CD4-positive, alpha-beta T cell treated with Interleukin-10 for 1 hour (primary cell): Measurements from ENCODE around the gene OR51B6.
"Not testable (repeated sequence)": the region's sequence is repeated elsewhere in the genome, so short reads cannot be mapped to it uniquely, and the experiment has no call there.

Experiments used
- DNase-seq: peaks from one replicate; pipeline ENCODE4 v3.0.0-alpha.2; 2020

The OR51B6 gene

GRCh38 chr11:5366365-5366764 lies 15.1 kb downstream of the OR51B6 start:
- DNase-seq = not testable (repeated sequence)

DNA sequence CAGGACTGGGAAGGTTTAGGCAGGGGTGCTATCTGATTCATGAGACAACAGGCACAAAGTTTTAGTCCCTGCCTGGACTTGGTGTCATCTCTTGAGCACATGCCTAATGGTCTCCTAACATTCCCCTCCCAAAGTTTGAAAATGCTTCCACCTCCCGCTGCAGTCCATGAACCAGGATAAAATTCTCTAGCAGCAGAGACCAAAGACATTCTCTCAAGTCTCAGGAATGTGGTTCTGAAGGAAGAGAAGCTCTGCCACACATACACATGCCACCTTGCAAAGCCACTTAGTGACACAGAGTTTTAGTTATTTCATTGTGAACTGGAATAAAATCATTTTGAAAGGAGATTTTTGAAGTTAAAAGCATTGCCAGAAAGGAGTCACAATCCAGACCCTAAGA lies 15.5 kb downstream of the OR51B6 start:
- DNase-seq = no peak

- DNase-seq = no peak
These were observed 16.3 kb downstream of the OR51B6 start for GRCh38 chr11:5367448-5368074.

DNA sequence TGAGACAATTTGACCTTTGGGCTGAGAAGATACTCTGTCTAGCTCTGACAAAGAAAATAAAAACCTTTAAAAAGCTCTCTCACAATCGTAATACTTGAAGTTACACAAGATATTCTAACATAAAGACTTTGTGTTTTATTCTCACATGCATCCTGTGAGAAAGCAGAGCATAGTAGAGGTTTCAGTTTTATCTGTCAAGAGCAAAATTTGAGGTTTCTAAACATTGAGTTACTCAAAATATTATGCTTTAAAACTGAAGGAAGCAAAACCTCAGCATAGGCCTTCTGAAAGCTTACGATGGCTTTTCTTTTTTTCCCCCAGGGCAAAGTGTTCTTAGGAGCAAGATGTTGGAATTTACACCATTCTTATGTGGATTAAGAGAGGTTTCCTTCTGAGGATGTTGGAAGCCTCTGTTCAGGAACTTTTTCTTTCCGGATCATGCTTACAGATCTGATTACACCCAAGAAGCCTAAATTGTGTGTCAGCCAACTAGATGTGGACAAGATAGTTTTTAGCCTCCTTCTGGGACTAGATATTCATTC lies 17.3 kb downstream of the OR51B6 start:
- no peak for DNase-seq

DNA sequence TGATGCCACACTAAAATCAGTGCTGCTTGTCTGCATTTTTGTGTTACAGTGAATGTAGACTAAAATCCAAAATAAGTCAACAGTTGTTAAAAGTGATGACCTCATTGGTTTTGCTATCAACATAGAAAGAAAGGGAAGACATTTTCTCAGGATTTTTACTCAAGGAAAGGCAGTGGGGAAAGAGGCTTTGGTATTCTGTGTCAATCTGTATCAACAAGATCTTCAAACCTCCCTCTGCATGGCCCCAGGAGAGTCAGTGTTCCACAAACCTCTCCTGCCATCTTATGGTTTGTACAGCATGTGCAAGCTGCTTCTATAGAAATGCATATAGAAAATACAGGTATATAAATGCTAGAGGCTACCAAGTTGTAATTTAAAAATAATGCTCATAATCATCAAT lies 18.5 kb downstream of the OR51B6 start:
- DNase-seq = no peak

DNA sequence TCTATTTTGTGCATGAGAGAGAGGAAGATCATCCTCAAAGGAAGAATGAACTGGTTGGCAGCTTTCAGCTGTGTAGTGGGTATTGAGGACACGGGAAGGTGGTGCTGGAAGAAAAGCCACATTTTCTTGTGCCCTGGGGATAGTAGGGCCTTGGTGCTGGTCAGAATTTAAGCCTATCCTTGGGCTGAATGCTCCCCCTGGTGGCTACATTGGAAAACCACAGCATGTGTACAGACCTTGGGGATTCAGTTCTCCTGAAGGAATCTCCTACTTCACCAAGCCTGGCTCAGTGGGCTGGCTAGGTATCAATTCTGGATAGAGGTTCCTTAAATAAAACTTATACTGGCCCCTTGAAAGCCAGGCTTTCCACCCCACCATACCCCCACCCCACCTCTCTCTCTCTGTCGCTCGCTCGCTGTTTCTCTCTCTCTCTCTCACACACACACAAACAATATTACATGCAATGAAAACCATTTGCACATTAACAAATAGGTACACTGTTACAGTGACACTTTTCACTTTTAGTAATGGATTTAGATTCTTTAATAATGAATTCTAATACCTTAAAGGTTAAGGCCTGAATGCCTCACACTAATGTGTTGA lies 29.5 kb downstream of the OR51B6 start:
- peak; percentile 21 for DNase-seq

GRCh38 chr11:5383576-5383975 lies 32.3 kb downstream of the OR51B6 start, which contains the start of gene OR51M1:
Gene OR51M1, plus strand, starts transcription at chr11:5383812. Its CDS starts 5,587 bp downstream, at chr11:5389399.
- no peak for DNase-seq

DNA sequence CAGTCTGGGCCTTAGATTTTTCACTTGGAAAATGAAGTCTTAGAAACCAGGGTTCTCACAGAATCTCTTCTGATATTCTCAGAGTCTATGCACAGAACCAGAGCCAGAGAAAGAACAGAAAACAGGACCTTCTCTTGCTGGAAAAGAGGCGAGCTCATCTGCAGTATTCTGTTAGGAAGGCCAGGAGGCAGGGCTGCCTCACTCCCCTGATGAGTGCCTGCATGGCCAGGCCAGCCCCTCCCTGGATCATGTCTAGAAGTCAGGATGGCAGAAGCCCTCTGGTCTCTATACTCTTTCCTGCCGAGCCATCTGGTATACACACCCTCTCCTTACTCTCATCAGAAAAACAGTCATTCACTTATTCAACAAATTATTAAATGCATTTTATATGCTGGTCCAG lies 33.0 kb downstream of the OR51B6 start:
- DNase-seq = no peak

GRCh38 chr11:5390210-5390609 lies 38.9 kb downstream of the OR51B6 start:
- DNase-seq = no peak

DNA sequence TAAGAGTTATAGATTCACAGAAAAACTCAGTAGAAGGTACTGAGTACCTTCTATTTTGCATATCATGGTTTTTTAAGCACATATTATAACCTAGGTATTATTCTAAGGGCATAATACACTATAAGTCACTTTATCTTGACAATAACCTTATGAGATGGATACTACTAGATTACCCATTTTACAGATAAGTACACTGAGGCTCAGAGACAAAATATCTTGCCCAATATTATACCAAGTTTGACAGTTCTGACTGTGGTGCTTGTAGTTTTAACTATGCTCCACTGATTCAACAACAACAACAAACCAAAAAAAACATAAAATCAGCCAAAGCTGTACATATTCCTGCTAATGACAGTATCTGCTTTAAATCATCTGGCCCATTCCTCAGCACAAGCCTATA lies 42.8 kb downstream of the OR51B6 start:
- DNase-seq = no peak

DNA sequence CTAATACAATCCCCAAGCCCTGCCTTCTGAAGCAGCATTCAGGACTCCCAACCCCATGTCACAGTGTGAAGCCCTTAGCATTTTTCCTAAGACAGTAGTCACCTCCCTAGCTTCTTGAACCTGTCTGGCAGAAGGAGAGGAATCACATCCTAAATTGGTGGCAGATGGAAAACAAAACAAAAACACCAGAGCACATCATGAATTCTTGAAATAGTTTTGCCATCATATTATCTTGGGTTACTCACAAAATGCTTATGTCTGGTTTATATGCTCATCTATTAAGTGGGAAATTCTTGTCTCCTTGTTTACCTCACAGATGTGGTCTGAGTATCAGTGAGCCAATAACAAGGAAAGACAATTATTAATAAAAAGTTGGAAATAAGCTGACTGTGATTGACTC lies 47.6 kb downstream of the OR51B6 start:
- no peak for DNase-seq
